ENCODE results near the gene TCF7L2. TPM values are rescaled to one million over a fixed set of nuclear protein-coding genes. Genes with fewer than 3 reads are reported as not detected.

TCF7L2 gene
- total RNA-seq, 2 experiments from 2014 or later, result 1.3 to 8.5 TPM

DNA sequence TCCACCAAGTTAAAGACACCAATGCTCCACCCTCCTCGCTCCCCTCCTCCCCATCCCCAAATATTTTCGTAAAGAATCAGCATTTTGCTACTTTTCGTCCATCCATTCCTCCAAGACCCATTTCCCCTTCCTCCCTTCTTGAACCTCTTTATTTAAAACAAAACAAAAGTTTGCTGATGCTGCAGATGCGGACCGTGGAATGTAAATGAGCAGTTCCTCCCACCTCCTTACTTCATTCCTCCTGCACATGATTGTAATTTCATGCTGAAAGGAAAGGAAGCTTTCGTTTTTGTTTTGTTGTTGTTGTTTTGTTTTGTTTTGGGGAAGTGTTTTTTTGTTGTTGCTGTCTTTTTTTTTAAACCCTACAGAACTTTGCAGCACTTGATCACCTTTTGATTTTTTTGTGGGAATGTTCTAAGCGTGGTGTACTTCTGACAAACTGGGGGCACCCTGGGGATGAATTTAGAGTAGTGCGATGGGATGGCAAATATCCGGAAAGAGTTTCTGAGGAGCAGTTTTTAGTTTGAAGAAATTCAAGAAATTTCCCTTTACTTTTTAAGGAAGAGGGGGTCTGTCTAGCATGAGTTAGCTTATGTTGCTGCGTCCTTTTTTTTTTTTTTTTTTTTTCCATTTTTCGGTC lies 177.3 kb downstream of the TCF7L2 start:
- no TSS peak for BruUV-seq (replicated peaks)
- Histone ChIP-seq H3K27ac (ENCODE audit: low read depth, low read length, poor library complexity, severe bottlenecking) (no peak overlapping the region), H3K4me2 (ENCODE audit: low read length) (no peak overlapping the region), H3K4me3 (ENCODE audit: low read depth, low read length, poor library complexity, severe bottlenecking) (no peak overlapping the region), H3K9me3 (ENCODE audit: low read length) (no peaks in the 10 kb centered on the region), H2AFZ (ENCODE audit: low read length) (no peak overlapping the region), H3K36me3 (ENCODE audit: insufficient read depth, low read length) (no peaks in the 10 kb centered on the region), H4K20me1 (ENCODE audit: insufficient read depth, low read length) (no peaks in the 10 kb centered on the region), H3K9me2 (ENCODE audit: insufficient read depth, low read length) (no peaks in the 10 kb centered on the region), H3K4me1 (ENCODE audit: insufficient read depth, low read length, poor library complexity, severe bottlenecking) (no peaks in the 10 kb centered on the region), H3K79me2 (ENCODE audit: insufficient read depth, low read depth, low read length) (no peaks in the 10 kb centered on the region)
- ChIA-PET CTCF (ENCODE audit: unreplicated experiment) (no interaction called here), POLR2A (interaction anchor here (0.6 kb wide), 2 partner anchors 107 to 855 kb away, joined by 5 to 10 read pairs; no protein-coding TSS in a partner anchor)
- no peak for DNase-seq (ENCODE audit: low spot score)
- intact Hi-C loops (cut with micrococcal nuclease; ENCODE audit: unreplicated experiment), result no loop called here
- TF ChIP-seq CTCF (conservative IDR thresholded peaks at IDR 0.05; ENCODE audit: low read length), result no peak
- no peak for TF ChIP-seq EZH2phosphoT487 (IDR thresholded peaks at IDR 0.05; ENCODE audit: borderline replicate concordance, low read depth, low read length)

DNA sequence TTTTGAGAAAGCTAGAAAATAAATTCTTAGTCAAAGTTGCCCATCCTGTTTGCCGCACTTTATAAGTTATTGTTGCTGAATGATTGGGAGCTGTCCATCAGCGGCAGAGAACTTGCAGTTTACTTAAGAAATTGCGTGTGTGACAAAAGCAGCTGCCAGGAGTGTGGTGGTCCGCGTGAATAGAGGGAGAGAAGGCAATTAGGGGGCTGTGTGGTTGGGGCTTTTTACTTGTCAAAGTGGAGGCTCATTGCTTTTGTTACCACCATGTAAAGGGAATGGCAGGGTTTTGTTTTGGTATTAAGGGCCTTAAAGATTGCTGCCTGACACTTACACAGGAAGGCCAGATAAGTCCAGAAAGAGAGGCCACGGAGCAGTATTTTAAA lies 177.8 kb downstream of the TCF7L2 start:
- intact Hi-C loops (cut with micrococcal nuclease; ENCODE audit: unreplicated experiment), result no loop called here
- CTCF ChIA-PET (ENCODE audit: unreplicated experiment), result no interaction called here
- H3K9me2 ChIP-seq (ENCODE audit: insufficient read depth, low read length), result no peaks in the 10 kb centered on the region
- POLR2A ChIA-PET, result interaction anchor here (0.6 kb wide), 2 partner anchors 107 to 855 kb away, joined by 5 to 10 read pairs; no protein-coding TSS in a partner anchor
- no TSS peak for BruUV-seq (replicated peaks)
- H3K9me3 ChIP-seq (ENCODE audit: low read length), result no peaks in the 10 kb centered on the region
- no peaks in the 10 kb centered on the region for H3K79me2 ChIP-seq (ENCODE audit: insufficient read depth, low read depth, low read length)
- no peaks in the 10 kb centered on the region for H3K36me3 ChIP-seq (ENCODE audit: insufficient read depth, low read length)
- H3K4me3 ChIP-seq (ENCODE audit: low read depth, low read length, poor library complexity, severe bottlenecking), result no peak overlapping the region
- no peak overlapping the region for H3K27ac ChIP-seq (ENCODE audit: low read depth, low read length, poor library complexity, severe bottlenecking)
- H2AFZ ChIP-seq (ENCODE audit: low read length), result no peak overlapping the region
- TF ChIP-seq EZH2phosphoT487 (IDR thresholded peaks at IDR 0.05; ENCODE audit: borderline replicate concordance, low read depth, low read length) (no peak), CTCF (conservative IDR thresholded peaks at IDR 0.05; ENCODE audit: low read length) (no peak)
- no peaks in the 10 kb centered on the region for H3K4me1 ChIP-seq (ENCODE audit: insufficient read depth, low read length, poor library complexity, severe bottlenecking)
- no peaks in the 10 kb centered on the region for H4K20me1 ChIP-seq (ENCODE audit: insufficient read depth, low read length)
- H3K4me2 ChIP-seq (ENCODE audit: low read length), result no peak overlapping the region
- no peak for DNase-seq (ENCODE audit: low spot score)

DNA sequence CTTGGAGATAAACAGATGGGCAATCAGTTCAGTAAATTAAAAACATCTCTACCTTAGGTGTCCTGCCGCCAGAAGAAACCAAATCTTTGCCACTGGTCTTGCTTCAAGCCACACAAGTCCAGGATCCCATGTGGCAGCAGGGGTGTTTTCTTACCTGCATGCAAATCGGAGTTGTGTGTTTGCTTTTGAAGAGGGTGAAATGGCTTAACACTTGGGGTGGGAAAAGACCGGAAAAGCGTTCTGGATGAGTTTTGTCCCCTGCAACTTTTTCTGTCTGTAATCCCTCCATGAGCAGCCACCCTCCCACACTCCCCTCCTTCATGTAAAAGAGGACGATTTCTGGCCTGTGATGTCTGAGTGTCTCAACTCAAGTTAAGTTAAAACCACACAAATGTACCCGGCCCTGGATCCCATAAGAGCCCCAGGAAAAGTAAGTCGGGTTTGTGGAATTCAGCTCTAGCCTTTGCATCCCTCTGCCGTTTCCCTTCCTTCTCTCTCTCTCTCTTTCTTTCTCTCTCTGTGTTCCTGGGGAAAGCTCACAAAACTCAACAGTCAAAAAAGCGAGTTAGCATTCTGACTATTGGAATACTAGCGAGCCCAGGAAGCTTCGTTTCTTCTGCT lies 178.5 kb downstream of the TCF7L2 start:
- Histone ChIP-seq H4K20me1 (ENCODE audit: insufficient read depth, low read length) (no peaks in the 10 kb centered on the region), H3K36me3 (ENCODE audit: insufficient read depth, low read length) (no peaks in the 10 kb centered on the region), H3K4me3 (ENCODE audit: low read depth, low read length, poor library complexity, severe bottlenecking) (no peak overlapping the region), H3K4me2 (ENCODE audit: low read length) (no peak overlapping the region), H3K79me2 (ENCODE audit: insufficient read depth, low read depth, low read length) (no peaks in the 10 kb centered on the region), H3K9me3 (ENCODE audit: low read length) (no peaks in the 10 kb centered on the region), H3K9me2 (ENCODE audit: insufficient read depth, low read length) (no peaks in the 10 kb centered on the region), H3K27ac (ENCODE audit: low read depth, low read length, poor library complexity, severe bottlenecking) (no peak overlapping the region), H2AFZ (ENCODE audit: low read length) (no peak overlapping the region), H3K4me1 (ENCODE audit: insufficient read depth, low read length, poor library complexity, severe bottlenecking) (no peaks in the 10 kb centered on the region)
- no peak for TF ChIP-seq CTCF (conservative IDR thresholded peaks at IDR 0.05; ENCODE audit: low read length)
- TF ChIP-seq EZH2phosphoT487 (IDR thresholded peaks at IDR 0.05; ENCODE audit: borderline replicate concordance, low read depth, low read length), result no peak
- ChIA-PET CTCF (ENCODE audit: unreplicated experiment) (no interaction called here), POLR2A (no interaction called here)
- BruUV-seq (replicated peaks), result no TSS peak
- intact Hi-C loops (cut with micrococcal nuclease; ENCODE audit: unreplicated experiment), result no loop called here
- DNase-seq (ENCODE audit: low spot score), result no peak
